GM23338 (cell line): ENCODE data around the gene TAF15.

ENCODE experiments used
- CREB1 ChIP-seq: fragments of 250-450 bp; sonication (Bioruptor Pico); IDR thresholded peaks from 2 replicates; pipeline ENCODE4 v1.5.0; 2020; ENCODE audit warnings: low read depth, mild to moderate bottlenecking, moderate library complexity
- CTCF ChIP-seq, 2 experiments: fragments of 200-600 bp in 1 of 2; sonication (generic) in 1 of 2; conservative IDR thresholded peaks; 2 replicates each; pipeline versions ENCODE4 v1.5.1 to v1.6.1; 2016 to 2017; ENCODE audit warnings: antibody characterized with exemption in 2 of 2, low read depth in 2 of 2, mild to moderate bottlenecking in 2 of 2, moderate library complexity in 1 of 2
- EZH2 ChIP-seq: fragments of 200-600 bp; sonication (generic); IDR thresholded peaks from one replicate; pipeline ENCODE4 v1.8.0; 2017; ENCODE audit warnings: antibody characterized with exemption, mild to moderate bottlenecking, low read depth; ENCODE audit not compliant: unreplicated experiment
- EZH2phosphoT487 ChIP-seq: fragments of 200-600 bp; sonication (generic); IDR thresholded peaks from one replicate; pipeline ENCODE4 v1.8.1; 2018; ENCODE audit warnings: antibody characterized with exemption; ENCODE audit not compliant: unreplicated experiment
- JUNB ChIP-seq: IDR thresholded peaks from one replicate; pipeline ENCODE4 v1.6.1; 2016; ENCODE audit warnings: antibody characterized with exemption; ENCODE audit not compliant: unreplicated experiment
- NANOG ChIP-seq: IDR thresholded peaks from 2 replicates; pipeline ENCODE4 v1.6.1; 2016; ENCODE audit warnings: antibody characterized with exemption, borderline replicate concordance
- POLR2AphosphoS5 ChIP-seq: IDR thresholded peaks from 2 replicates; pipeline ENCODE4 v1.6.1; 2016; ENCODE audit warnings: antibody characterized with exemption, low read depth
- REST ChIP-seq: IDR thresholded peaks from one replicate; pipeline ENCODE4 v1.6.1; 2018; ENCODE audit warnings: antibody characterized with exemption; ENCODE audit not compliant: unreplicated experiment
- ZNF462 ChIP-seq: fragments of 250-450 bp; sonication (Bioruptor Pico); IDR thresholded peaks from 2 replicates; pipeline ENCODE4 v1.5.0; 2020; ENCODE audit warnings: mild to moderate bottlenecking, moderate library complexity

GRCh38 chr17:35775039-35775438 lies 34.2 kb upstream of the TAF15 start:
- TF ChIP-seq CTCF (conservative IDR thresholded peaks at IDR 0.05; ENCODE audit: low read depth in 2 of 2) (no peak), JUNB (no peak), REST (no peak), NANOG (no peak), POLR2AphosphoS5 (no peak), CREB1 (CRISPR knock-in tag) (no peak), EZH2 (no peak), ZNF462 (CRISPR knock-in tag) (no peak), EZH2phosphoT487 (no peak)
